ENCODE results near the gene NHLH2.

The NHLH2 gene

GRCh38 chr1:115840605-115841460 is at the start of gene NHLH2:
Gene NHLH2 (minus strand): TSS chr1:115841126. CDS start chr1:115838372, 2,754 bp downstream.
- DNase-seq = no peak

- no peak for DNase-seq
Observed at GRCh38 chr1:115890580-115890979, 49.7 kb upstream of the NHLH2 start.

DNA sequence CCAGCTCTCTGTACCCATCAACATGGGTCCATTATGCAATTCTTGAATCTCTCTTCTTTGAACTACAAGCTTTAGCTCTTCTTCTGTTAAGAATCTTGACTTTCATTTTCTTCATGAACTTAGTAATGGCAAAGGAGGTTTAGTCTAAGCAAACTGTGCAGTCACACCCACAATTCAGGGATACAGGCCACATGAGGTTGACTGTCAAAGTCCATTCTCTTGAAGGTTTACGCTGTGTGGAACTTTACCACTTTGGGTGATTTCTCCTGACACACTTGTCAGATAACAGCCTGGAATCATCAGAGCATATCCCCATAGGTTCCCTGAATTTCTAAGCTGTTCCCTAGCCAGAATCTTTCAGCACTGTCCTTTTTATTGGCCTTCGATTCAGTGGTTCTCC is 48.0 kb upstream of the NHLH2 start:
- no peak for DNase-seq

DNA sequence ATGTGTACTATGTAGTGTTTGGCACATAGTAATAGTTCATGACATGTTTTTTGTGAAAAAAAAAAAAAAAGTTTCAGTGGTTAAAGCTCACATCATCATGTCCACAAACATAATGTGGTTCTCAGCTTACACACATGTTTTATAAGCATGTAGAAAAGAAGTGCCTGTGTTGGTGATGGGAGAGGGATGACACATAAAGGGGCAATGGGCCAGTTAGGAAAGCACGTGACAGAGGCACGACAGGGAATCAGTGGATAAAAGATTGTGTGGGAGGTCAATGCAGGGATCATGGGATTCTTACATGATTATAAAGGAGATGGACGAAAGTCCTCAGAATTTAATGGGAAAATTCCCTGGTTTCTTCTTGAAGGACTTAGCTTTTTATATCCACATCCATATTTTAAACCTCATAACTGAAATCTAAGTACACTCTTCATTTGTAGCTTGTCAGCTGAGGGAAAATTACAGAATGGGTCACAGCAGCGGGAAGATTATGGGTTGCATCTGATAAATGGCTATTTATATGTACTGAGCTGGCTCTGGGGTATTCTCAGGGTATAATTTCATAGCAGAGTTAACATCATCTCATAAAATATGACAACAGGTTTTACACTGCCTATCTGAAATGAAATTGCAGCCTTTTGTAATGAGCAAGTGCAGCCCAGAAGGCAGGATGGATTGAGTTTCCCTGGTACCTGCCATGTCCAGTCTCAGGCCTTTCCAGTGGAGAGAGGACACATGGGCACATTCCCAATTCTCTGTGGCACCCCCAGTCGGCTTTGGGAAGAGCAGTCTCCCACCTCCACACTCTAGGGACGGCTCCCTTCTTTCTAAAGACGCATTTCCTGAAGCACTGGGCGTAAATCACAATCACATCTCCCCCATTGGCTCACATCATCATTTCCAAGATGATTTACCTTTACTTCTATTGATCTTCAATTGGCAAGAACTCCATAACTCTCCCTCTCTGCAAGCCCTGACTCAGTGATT is 42.3 kb upstream of the NHLH2 start:
- no peak for DNase-seq

DNA sequence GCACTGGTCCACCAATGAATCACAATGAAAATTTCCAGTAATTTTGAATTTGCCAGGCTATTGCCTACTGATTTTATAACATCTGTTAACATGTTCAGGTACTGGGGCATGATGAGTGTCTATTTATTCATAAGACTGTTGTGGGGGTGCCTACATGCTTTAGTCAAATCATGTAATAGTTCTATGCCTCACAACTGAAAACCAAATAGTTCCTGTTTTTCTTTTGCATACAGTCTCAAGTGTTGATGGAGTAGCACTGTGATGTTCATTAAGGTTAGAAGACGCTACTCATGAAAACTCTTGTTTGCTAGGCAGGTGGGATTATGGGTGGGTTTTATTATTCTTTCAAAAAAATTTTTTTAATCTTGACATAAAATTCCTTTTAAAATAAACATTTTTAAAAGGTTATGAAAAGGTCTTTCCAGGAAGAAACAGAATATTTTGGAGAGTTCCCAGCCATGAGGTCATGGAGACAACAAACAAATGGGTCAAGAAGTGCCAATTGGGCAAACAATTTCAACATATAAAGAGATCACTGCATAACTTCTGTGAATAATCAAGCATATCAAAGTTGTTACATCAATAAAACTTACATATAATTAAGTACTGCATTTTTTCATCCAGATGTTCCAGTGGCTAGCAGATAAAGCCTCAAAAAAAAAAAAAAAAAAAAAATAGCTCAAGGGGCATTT is 40.2 kb upstream of the NHLH2 start:
- DNase-seq = no peak

DNA sequence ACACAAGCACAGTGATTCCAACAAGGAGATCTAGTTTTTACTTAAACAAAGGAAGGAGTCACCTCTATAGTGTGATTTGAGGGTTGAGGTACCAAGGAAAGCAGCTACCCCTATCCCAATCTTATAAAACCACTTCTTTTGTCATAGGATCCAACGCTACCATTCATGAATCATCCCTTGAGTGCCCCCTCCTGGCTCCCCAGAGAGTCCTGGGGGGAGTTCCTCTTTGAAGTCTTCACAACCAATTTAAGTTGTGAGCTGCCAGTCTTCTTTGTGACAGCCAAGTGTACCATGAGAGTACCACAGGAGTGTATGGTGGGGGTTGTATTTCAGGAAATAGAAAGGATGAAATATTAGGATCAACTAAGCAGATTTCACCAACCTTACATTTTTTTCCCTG is 39.1 kb upstream of the NHLH2 start:
- no peak for DNase-seq

DNA sequence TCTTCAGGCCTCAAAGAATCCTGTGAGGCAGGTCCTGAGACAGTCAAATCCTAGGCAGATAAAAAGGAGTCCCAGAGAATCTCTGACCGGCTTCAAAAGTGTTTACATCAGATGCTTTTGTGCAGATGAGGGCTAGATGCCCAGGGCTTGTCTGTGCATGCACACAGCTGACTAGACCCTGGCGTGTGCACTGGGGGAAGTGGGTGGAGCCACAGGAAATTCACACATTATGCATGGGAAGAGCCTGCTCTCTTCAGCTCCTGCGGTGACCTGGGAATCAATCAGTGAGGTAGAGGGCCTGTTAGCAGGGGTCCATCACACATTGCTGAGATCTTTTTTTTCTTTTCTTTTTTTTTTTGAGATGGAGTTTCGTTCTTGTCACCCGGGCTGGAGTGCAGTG is 36.6 kb upstream of the NHLH2 start:
- DNase-seq = no peak

GRCh38 chr1:115874904-115875303 is 34.0 kb upstream of the NHLH2 start:
- DNase-seq = no peak

DNA sequence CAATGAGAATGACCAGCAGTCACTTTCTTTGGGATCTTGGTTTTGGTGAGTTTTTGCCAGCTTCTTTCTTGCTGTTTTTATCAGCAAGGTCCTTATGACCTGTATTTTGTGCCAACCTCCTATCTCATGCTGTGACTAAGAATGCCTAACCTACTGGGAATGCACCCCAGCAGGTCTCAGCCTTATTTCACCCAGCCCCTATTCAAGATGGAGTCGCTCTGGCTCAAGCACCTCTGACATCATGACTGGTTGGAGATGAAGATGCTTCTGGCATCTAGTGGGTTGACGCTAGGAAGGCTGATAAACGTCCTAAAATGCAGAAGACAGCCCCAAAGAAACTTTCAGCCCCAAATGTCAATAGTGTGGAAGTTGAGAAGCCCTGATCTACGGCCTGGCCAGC is 33.6 kb upstream of the NHLH2 start:
- no peak for DNase-seq

DNA sequence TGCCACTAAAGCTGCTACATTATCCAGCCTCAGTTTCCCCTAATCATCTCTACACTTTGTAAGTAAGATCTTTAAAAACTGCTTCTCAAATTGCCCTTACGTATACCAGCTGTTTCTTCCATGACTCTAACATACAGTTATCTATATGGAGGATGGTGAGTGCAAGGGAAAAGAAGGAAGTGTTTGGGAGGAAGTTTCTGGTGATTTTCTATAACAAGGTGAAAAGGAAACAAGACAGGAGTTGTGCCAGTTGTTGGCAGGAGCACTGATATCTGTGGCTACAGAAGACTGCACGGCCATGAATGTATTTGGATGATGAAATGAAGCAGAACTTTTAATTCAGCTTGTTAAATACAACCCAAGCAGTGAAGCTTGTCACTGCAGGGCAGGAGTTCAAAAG is 32.3 kb upstream of the NHLH2 start:
- no peak for DNase-seq

- no peak for DNase-seq
Observed at GRCh38 chr1:115869064-115869463, 28.1 kb upstream of the NHLH2 start.

- DNase-seq = no peak
Observed at GRCh38 chr1:115867216-115867615, 26.3 kb upstream of the NHLH2 start.

DNA sequence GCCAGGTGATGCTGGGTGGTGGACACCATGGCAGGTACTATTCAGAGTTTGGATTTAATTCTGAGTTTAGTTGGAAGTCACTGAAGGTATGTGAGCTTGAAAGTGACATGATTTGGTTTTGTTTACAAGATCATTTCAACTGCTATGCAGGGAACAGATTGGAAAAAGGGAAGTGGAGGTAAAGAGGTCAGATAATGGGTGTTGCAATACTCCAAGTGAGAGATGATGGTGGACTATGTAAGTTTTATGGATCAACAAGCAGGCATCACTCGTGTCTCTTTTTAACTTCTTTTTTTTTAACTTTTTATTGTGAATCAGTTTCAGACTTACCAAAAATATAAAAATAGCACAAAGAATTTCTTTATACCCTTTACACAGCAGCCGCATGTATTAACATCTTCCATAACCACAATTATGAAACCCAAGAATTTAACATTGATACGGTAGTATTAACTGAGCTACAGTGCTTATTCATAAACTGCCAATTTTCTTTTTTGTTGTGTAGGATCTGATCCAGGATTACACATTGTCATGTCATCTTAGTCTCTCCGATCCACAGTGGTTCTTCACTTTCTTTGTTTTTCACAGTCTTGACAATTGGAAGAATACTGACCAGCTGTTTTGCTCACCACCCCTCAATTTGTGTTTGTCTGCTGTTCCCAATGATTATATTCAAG is 24.9 kb upstream of the NHLH2 start:
- no peak for DNase-seq

DNA sequence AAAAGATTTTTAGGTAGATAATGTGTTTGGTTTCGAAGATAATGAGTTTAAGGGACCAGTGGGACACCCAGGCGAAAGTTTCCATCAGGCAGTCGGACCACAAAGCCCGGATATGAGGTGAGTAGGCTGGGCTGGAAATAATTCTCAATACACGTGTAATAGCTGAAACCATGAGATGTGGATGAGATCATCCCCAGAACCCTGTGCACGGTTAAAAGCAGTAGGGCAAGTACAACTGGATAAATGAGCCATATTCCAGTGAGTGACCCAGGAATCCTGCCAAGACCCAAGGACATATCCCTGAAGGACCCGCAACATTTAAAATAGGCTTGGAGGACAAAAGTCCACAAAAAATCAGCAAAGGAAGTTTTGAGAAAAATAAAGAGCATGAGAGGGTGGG is 21.5 kb upstream of the NHLH2 start:
- no peak for DNase-seq

DNA sequence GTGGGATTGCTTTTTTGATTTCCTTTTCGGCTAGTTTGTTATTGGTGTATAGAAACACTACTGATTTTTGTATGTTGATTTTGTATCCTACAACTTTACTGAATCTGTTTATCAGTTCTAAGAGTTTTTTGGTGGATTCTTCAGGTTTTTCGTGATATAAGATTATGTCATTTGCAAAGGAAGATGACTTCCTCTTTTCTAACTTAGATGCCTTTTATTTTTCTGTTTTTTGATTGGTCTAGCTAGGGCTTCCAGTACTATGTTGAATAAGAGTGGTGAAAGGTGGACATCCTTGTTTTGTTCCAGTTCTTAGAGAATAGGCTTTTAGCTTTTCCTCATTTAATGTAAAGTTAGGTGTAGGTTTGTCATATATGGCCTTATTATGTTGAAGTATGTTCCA is 13.1 kb upstream of the NHLH2 start:
- no peak for DNase-seq

DNA sequence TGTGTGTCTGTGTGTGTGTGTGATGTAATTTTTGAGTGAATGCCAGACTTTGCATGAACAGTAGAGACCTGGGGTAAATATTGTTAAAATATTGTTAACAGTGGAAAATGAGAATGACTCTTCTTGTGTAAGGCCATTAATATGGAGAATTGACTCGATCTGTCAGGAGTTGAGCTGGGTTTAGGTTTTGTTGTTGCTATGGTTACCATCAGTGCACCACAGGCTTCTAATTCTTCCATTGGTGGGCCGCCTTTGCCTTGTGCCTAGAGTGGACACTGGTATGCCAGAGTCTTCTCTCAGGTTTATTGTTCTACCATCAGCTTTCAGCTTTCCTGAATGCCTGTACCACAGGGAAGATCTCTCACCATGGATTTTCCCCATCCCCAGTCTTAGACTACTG is 10.0 kb upstream of the NHLH2 start:
- DNase-seq = no peak

DNA sequence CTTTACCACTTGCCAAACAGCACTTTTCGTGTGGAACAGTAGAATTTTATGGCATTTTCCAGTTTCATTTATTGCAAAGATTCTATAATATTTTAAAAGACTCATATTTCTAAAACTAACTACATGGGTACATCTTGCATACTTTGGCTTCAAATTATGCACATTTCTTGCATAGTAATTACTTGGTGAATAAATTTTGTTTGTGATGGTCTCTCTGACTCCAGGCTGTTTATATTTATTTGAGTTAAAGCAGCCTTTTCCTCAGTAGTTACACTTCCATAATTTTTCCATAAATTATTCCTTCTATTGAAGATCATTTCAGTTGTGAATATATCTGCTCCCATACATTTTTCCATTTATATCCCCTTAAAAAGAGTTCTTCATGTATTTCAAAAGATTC is 6.9 kb upstream of the NHLH2 start:
- DNase-seq = no peak

- no peak for DNase-seq
Observed at GRCh38 chr1:115842948-115843347, 2.0 kb upstream of the NHLH2 start.

GRCh38 chr1:115839679-115840237 is 1.2 kb downstream of the NHLH2 start:
- DNase-seq = no peak

GRCh38 chr1:115839029-115839678 is 1.8 kb downstream of the NHLH2 start:
- peak in 1 of 2 experiments; percentile 10 for DNase-seq

- DNase-seq = peak in 1 of 2 experiments; percentile 8
Observed at GRCh38 chr1:115838431-115839028, 2.4 kb downstream of the NHLH2 start.
